ENCODE data around the gene PRODH2. TPM values are rescaled to one million over a fixed set of nuclear protein-coding genes. Genes with fewer than 3 reads are reported as not detected.

Gene PRODH2
- total and polyA plus RNA-seq, 2 of the 13 experiments (the other 11 are each of a cell fraction or from before 2014, with no cell fraction given): 86.7 to 118 TPM

DNA sequence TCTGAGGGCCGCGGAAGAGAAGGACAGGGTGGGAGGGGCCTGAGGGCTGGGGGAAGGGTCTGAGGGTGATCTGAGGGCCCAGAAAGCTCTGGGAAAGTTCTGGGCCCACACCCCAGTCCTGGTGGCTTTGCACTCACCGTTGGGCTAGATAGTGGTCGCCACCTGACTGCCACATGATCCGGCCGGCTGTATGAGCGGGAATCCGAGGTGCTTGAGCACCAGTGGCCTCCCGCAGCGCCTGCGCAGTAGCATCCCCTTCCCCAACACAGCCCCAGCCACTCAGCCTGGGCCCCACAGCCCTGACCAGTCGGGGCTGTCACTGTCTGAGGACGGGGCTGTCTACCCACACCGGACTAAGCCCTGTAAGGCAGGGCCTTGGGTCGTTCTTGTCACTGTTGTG is 15.0 kb downstream of the PRODH2 start (continued):
- TF ChIP-seq, protein P1, sequence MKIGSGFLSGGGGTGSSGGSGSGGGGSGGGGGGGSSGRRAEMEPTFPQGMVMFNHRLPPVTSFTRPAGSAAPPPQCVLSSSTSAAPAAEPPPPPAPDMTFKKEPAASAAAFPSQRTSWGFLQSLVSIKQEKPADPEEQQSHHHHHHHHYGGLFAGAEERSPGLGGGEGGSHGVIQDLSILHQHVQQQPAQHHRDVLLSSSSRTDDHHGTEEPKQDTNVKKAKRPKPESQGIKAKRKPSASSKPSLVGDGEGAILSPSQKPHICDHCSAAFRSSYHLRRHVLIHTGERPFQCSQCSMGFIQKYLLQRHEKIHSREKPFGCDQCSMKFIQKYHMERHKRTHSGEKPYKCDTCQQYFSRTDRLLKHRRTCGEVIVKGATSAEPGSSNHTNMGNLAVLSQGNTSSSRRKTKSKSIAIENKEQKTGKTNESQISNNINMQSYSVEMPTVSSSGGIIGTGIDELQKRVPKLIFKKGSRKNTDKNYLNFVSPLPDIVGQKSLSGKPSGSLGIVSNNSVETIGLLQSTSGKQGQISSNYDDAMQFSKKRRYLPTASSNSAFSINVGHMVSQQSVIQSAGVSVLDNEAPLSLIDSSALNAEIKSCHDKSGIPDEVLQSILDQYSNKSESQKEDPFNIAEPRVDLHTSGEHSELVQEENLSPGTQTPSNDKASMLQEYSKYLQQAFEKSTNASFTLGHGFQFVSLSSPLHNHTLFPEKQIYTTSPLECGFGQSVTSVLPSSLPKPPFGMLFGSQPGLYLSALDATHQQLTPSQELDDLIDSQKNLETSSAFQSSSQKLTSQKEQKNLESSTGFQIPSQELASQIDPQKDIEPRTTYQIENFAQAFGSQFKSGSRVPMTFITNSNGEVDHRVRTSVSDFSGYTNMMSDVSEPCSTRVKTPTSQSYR (CRISPR knock-in tag; IDR thresholded peaks at IDR 0.05; ENCODE audit: borderline replicate concordance): no peak
- TF ChIP-seq ZNF790 (CRISPR knock-in tag; IDR thresholded peaks at IDR 0.05; ENCODE audit: borderline replicate concordance) (no peak), FOXJ3 (CRISPR knock-in tag; IDR thresholded peaks at IDR 0.05; ENCODE audit: borderline replicate concordance) (no peak), ZNF547 (CRISPR knock-in tag; IDR thresholded peaks at IDR 0.05) (peak; percentile 58; the same call in 1 of the 2 replicates), MTF1 (CRISPR knock-in tag; IDR thresholded peaks at IDR 0.05) (no peak), ZNF598 (CRISPR knock-in tag; IDR thresholded peaks at IDR 0.05; ENCODE audit: borderline replicate concordance) (no peak), ZNF563 (CRISPR knock-in tag; IDR thresholded peaks at IDR 0.05) (peak; percentile 53; the same call in 1 of the 2 replicates), KLF15 (CRISPR knock-in tag; IDR thresholded peaks at IDR 0.05; ENCODE audit: borderline replicate concordance) (no peak), ZNF207 (IDR thresholded peaks at IDR 0.05; ENCODE audit: borderline replicate concordance) (no peak), ZNF737 (CRISPR knock-in tag; IDR thresholded peaks at IDR 0.05; ENCODE audit: borderline replicate concordance) (no peak), ZSCAN21 (CRISPR knock-in tag; IDR thresholded peaks at IDR 0.05; ENCODE audit: borderline replicate concordance) (peak; percentile 77), ZFYVE20 (CRISPR knock-in tag; IDR thresholded peaks at IDR 0.05; ENCODE audit: borderline replicate concordance, low read depth) (no peak), ZSCAN30 (CRISPR knock-in tag; IDR thresholded peaks at IDR 0.05) (no peak), HCFC1 (IDR thresholded peaks at IDR 0.05; ENCODE audit: low read depth, low read length) (no peak), KLF6 (CRISPR knock-in tag; IDR thresholded peaks at IDR 0.05) (0 out of 2 replicates have a peak, but pooled peaks have one; percentile 35), ZNF784 (CRISPR knock-in tag; IDR thresholded peaks at IDR 0.05; ENCODE audit: borderline replicate concordance) (no peak), ZNF430 (CRISPR knock-in tag; IDR thresholded peaks at IDR 0.05) (peak; percentile 78), ZNF17 (CRISPR knock-in tag; IDR thresholded peaks at IDR 0.05) (no peak), ZNF263 (CRISPR knock-in tag; IDR thresholded peaks at IDR 0.05) (0 out of 2 replicates have a peak, but pooled peaks have one; percentile 29), ZNF367 (CRISPR knock-in tag; IDR thresholded peaks at IDR 0.05; ENCODE audit: borderline replicate concordance) (no peak), KLF16 (CRISPR knock-in tag; IDR thresholded peaks at IDR 0.05) (no peak), ZNF781 (CRISPR knock-in tag; IDR thresholded peaks at IDR 0.05; ENCODE audit: borderline replicate concordance, not compliant biosample characterization) (no peak), FLYWCH1 (CRISPR knock-in tag; IDR thresholded peaks at IDR 0.05) (no peak)
- TF ChIP-seq, protein P2, sequence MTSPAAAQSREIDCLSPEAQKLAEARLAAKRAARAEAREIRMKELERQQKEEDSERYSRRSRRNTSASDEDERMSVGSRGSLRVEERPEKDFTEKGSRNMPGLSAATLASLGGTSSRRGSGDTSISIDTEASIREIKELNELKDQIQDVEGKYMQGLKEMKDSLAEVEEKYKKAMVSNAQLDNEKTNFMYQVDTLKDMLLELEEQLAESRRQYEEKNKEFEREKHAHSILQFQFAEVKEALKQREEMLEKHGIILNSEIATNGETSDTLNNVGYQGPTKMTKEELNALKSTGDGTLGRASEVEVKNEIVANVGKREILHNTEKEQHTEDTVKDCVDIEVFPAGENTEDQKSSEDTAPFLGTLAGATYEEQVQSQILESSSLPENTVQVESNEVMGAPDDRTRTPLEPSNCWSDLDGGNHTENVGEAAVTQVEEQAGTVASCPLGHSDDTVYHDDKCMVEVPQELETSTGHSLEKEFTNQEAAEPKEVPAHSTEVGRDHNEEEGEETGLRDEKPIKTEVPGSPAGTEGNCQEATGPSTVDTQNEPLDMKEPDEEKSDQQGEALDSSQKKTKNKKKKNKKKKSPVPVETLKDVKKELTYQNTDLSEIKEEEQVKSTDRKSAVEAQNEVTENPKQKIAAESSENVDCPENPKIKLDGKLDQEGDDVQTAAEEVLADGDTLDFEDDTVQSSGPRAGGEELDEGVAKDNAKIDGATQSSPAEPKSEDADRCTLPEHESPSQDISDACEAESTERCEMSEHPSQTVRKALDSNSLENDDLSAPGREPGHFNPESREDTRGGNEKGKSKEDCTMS (CRISPR knock-in tag; conservative IDR thresholded peaks at IDR 0.05): no peak
